Stimulated activated CD4-positive, alpha-beta T cell treated with anti-CD3 and anti-CD28 coated beads, Interleukin-12 subunit alpha, Interleukin-12 subunit beta, amount 100 ng/mL, for 48 hours (primary cell): ENCODE results near the gene ABCC8.

Experiments
- DNase-seq, 3 donors: peaks; one replicate each; pipeline ENCODE4 v3.0.0-alpha.2; 2020; ENCODE audit warnings: low read depth in 2 of 3, low spot score in 1 of 3

Gene ABCC8

DNA sequence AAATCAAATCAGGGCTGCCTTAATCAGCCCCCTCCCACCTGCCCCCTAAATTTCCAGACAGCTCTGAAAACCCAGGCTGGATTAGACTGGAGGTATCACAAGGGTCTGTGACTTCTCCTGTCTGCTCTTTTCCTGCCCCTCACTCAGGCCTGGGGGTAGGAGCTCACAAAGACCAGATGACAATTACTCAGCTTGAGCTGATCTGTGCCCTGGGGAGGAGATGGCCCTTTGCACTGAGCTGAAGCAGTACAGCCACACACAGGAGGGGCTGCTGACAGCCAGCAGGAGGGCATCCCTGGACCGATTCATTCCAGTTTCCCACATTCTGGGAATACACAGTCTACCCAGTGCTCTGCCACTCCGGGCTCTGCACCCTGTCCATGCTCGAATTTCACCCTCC lies 4.2 kb downstream of the ABCC8 start:
- DNase-seq, result no peak

DNA sequence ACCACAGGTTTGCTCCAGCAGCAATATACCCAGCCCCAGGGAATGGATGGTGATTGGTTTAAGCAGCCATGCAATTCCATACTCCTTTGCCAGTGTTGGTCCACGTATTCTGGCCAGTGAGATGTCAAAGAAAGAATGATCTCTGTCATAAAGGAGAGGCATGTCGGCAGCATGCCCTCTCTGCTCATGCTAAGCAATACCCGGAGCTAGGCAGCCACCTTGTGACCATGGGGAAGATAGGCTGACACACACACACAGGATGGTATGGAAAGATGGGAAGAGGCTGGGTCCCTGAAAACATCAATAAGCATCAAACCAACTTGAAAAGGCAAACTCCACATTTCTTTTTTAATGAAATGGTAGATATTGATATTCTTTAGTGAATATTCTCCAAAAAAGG lies 5.1 kb downstream of the ABCC8 start:
- DNase-seq, result no peak

DNA sequence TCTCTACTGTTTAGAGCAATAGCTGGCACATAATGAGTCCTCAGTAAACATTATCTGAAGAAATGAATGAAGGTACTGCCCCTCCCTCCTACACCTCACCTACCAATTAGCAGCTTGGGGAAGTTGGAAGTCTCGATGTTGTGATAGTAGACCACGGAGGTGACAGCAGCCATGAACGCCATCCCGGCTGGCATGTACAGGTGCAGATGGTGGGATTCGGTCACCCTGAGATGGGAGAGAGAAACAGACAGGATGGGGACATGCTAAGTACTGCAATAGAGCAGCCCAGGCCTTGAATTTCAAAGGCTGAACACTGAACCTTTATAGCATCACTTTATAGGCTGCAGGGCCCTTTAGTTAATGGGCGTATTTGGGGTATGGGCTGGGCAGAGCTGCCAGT lies 6.6 kb downstream of the ABCC8 start:
- DNase-seq, result no peak

DNA sequence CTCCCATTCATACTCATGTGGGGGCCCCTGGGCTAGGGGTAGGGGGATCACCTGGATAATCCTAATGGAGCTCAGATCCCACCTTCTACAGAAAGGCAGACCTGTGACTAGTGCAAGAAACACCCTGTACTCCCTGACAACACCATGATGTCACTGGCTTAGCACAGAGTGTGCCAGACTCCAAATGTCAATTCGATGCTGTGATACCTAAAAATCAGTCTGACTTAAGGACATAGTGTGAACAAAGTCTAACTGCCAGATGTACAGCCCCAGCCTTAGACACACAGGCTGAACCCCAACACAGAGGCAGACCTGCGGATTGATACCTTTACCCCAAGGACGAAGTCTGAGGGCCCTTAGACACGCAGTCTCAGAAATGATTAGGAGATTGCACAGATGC lies 8.5 kb downstream of the ABCC8 start:
- DNase-seq, result no peak

DNA sequence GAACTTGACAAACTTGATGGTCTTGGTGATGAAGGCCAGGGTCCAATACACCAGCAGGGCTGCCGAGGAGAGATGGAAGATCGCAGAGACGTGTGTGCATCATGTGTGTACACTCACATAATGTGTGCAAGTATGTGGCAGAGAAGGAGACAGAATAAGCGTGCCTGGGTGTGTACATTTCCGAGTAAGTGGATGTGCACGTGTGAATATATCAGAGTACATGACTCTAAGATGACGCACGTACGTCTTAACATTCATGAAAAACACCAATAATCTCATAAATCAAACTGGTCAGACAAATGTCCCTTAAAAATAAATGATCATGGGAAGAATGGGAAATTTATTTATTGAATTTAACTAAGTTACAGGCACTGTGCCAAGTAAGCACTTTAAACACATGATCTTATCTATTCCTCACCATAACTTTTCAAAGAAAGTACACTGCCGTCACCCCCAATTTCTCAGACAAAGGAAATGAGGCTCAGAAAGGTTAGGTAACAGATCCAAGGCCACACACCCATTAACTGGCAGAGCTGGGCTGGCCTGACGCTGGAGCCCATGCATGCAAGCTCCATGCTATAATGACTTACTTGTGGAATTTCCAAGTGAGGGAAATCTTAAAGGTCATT lies 13.0 kb downstream of the ABCC8 start:
- no peak for DNase-seq

DNA sequence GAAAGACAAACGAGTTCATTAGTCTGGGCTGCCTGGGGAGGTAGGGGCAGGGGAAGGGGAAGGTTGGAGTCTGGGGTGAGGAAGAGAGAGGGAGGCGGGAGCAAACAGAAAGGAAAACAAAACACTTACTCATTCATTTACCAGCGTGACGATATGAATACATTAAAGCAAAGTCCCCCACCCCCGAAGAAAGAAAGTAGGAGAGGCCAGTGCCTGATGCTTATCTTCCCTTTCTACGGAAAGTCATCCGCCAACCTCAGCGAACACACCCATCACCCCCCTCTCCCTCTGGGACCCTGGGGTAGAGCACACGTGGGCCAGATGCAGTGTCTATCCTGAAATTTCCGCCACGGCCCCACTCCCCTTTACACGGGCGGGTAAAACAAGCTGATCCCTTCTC lies 13.7 kb downstream of the ABCC8 start:
- no peak for DNase-seq

DNA sequence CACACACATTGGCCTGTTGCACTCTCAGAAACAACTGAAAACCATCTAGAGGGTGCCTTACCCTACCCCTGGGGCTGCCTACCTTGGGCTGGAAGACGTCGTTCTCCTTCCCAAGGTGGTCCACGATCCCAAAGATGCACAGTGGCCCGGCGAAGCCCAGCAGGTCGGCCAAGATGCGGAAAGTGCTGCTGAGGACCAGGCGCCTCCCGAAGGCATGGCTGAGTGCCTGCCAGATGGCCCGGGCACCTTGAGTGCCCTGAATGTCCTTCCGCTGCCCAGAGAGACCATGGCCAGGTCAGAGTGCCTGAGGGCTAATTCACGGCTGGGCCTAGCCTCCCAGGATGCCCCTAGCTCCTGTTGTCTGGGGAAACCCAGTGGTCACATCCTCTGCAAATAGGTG lies 16.2 kb downstream of the ABCC8 start:
- DNase-seq, result no peak

DNA sequence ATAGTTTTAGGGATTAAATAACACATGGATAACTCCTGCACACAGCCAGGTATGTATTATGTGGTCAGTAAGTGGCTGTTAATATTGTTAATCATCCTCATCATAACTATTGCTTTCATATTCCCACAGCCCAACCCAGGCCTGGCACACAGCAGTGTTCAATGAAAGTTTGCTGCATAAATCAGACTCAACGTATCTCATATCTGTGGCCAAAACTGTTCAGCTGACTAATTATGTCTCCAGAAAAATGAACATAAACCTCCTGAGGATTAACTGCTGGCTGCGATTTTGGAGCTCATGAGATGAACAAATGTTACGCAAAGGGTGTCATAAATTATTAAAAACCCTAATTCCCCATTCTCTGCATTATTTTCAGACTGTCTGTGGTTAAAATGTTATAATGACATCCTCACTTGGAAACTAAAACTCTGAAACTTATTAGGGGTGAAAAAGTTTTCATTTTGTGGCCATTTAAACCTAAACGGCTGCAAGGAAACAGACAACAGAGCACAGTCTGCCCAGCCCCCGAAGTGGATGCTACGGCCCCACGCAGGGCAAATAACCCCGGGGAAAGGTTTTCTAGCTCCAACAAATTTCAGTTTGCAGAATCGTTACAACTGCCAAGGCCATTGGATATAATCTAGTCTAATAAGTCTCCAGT lies 17.3 kb downstream of the ABCC8 start:
- no peak for DNase-seq

DNA sequence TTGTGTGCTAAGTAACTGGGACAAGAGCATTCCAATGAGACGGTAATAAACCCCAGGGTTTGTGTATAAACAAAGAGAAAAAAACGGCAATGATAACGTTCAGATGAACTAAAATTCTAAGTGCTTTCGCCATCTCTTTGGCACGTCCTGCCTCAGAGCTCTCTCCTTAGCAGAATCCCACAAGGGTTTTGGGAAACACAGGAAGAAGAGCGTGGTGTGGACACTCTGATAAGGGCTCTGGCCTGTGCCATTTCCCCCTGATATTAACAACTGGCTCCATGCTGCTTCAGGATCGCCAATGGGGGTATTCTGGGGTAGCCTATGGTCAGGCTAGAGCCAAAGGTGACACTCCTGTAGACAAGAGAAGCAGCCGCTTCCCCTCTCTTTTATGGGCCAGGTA lies 18.4 kb downstream of the ABCC8 start:
- DNase-seq, result no peak

DNA sequence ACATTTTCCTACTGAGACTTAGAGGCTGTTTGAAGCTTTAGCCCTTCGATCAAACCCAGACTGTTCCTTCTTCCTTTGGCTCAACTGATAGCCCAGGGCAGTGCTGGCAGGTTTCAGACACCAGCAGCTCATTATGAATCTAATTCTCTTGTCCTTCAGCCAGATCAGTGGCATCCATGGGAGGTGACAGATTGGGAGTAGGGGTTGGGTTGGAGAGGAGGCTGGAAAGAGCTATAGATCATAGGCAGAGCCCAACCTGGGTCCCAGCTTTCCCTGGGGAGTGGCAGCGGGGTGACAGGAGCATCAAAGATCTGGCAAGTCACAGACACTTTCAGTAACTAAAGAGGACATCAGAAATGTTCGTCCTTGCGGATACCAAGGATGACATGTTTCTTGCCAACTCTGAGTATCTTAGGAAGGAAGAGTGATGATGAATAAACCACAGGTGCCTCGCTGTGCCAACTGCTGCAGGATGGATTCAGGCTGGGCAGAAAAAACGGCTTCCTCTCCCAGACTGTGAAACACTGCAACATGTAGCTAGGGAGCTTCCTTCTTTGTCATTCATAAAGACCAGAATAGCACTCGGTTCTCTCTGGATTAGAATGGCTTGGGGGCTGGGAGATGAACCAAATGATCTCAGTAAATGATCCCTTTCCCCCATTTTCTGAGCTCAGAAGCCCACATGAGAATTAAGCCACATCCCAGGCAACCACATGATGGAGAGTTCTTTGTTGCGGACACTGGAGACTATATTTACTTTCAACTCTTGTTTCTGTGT lies 19.1 kb downstream of the ABCC8 start:
- DNase-seq, result no peak

DNA sequence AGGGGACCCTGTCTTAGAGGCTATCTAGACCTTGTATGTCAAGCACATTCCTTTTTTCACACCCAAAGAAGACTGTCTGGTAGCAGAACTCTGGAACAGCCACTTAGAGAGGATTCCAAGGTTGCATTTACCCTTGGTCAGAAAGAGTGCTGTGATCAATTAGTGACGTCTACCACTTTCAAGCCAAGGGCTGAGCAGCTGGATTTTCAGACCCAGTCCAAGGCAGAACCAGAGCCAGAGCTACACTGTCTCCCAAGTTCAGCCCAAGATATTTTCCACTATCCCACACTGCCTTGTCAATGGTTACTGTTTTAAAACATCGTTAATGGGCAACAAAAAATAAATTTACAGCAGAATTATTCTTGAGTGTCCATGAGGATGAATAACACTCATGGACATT lies 24.0 kb downstream of the ABCC8 start:
- no peak for DNase-seq

DNA sequence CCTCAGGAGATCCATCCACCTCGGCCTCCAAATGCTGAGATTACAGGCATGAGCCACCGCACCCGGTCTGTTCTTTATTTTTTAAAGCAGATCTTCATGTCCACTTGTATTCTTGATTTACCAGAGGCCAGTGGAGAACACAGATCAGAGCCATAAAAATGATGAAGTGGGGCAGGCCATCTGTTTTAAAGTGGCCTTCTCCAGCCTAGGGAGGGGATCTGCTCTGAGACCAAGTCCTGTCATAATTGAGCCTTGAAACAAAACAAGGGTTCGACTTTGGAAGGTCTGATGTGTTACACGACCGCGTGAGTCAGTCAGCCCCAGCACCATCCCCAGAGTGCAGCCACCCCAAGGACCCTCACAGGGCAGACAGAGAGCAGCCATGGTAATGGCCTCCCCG lies 27.5 kb downstream of the ABCC8 start:
- DNase-seq, result no peak

DNA sequence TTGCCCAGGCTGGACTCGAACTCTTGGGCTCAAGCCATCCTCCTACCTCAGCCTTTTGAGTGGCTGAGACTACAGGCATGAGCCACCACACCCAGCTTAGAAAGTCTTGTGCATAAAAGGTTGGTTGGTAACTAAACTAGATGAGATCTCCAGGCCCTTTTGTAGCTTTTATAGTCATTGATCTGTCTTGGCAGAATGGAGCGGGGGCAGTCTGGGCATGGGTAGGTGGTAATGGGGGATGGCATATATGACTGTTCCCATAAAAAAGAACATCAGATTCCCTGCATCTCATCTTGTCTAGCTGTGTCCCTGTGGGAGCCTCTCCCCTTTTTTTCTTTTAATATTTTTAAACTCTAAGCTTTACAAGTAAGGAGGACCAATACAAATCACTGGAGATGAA lies 30.2 kb downstream of the ABCC8 start:
- DNase-seq, result no peak

DNA sequence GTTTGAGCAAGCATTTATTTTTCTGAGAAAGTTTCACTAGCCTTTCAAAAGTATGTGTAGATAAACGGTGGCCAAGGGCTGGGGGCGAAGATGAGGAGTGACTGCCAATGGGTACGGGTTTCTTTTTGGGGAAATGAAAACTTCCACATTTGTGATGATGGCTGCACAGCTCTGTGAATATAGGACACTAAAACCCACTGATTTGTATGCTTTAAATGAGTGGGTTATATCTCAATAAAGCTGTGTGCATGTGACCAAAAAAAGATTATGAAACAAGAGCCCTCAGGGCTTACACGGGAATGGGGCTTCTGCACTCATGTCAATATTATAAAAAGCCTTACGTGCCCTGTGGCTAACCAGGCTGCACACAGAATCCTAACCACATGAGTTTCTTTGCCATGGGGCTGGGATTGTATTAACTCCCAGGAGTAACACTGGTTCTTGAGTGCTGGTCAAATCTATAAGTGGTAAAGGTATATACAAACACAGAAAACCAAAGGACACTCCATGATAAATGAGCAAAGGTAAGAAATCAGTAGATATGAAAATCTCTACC lies 31.3 kb downstream of the ABCC8 start:
- DNase-seq, result no peak

DNA sequence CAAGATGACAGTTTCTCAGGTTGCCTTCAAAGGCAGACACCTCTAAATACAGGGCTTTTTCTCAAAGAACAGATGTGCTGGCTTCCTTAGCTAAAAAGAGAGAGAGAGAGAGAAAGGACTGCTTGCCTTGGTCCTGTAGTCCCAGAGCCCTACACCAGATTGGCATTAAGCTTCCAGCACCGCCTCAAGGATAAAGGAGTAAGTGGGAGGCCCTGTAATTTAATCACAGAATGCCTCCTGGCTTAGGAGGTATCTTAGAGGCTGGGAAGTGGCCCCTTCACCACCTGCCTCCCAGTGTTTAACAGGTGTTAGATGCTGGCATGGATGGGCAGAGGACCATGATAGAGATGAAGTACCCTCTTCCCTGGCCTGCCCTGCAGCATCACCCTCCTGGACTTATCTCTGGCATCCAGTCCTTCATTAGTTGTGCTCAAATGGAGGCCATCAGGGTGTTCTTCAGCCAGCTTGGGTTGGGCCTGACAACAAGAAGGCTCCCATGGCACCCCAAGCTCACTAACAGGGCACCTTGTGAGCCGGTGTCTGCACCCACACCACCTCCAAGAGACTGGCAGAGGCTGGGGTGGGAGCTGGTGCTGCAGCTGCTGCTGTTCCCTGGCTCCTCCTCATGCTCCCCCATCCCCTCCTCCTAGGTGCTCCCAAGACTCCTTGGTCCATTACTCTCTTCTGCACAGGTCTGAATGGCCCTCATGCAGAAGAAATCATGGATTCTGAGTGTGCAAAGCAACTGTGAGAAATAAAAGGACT lies 32.5 kb downstream of the ABCC8 start:
- no peak for DNase-seq

DNA sequence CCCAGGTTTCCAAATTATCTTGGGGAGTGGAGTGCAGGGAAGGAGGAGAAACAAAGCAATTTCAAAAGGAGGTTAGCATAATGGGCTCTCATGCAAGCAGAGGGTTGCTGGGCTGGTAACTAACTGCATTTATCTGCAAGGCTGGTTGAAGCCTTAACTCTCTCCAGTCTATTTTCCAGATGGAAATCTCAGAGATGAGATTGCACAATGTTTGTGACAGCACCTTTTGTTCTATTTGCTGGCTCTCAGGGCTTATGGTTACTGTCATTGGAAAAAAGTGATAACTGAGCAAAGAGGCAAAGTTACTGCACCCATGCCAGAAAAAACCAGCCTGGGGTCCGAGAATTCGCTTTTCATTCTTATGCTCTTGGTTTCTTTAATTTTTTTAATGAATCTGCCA lies 33.2 kb downstream of the ABCC8 start:
- no peak for DNase-seq

DNA sequence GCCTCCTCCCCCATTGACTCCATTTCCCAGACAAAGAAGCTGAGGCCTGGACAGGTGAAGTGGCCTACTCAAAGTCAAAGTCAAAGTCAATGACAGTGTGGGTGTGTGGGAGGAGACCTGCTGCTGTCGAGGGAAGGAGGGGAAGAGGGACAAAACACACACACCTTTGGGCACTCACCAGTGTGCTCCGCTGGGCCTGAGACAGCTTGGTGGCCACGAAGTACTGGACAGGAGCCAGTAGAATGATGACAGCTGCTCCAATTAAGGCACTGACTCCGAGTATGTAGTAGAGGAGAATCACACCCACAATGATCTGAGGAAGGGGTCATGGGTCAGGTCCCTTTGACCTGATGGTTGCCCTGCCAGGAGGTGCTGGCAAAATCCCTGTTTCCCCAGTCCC lies 33.6 kb downstream of the ABCC8 start:
- no peak for DNase-seq

DNA sequence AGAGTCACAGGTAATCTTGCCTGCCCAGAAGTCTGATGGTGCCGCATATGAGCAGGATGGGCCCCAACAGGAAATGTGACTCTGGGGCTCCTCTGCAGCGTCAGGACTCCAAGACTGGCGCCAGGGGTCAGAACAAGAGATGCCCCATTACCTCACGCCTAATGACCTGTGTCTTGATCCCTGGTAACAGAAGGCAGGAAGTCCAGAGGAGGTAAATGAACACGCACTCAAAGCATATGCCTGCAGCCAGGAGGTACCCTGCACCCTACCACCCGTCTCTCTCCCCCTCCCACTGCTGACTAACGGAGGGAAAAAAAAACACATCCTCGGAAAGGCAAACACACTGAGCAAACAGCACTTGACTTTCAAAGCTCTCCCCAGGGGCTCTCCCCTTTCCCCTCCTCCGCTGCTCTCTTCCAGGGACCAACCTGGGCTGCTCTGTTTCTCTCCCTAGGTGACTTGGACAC lies 37.3 kb downstream of the ABCC8 start:
- no peak for DNase-seq

DNA sequence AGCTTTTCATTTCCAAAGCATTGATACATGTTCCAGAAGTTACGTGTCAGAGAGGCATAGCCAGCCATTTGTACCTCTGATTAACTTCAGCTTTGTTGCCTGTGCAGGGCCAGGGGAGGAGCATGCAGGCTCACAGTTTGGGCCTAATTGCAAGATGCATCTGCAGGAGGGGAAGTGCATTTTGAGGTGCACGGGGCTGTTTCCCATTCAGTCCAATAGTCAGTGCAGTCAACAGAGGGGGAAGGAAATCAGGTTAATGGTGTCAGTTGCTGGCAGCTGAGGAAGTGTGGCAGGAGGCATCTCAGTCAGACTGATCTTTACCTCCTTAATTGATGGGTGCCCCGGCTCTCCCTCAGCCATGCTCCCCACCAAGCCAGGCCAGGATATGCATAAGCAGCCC lies 39.3 kb downstream of the ABCC8 start:
- DNase-seq, result no peak

DNA sequence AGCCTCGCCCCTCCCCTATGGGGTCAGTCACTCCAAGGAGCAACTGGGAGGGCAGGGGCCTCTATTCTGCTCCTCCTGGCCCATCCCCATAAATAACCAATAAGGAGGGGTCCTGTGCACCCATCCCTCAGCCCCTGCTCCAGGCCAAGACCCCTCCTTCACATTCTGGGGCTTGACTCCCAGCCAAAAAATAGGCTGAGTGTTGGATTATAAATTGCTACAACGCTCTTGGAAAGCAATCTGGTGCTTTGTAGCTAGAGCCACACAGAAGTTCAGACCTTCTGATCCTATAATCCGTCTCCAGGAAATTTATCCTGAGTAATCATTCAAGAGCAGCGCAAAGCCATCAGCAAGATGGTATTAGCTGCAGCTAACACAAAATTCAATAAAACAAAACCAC lies 42.5 kb downstream of the ABCC8 start:
- DNase-seq, result no peak

DNA sequence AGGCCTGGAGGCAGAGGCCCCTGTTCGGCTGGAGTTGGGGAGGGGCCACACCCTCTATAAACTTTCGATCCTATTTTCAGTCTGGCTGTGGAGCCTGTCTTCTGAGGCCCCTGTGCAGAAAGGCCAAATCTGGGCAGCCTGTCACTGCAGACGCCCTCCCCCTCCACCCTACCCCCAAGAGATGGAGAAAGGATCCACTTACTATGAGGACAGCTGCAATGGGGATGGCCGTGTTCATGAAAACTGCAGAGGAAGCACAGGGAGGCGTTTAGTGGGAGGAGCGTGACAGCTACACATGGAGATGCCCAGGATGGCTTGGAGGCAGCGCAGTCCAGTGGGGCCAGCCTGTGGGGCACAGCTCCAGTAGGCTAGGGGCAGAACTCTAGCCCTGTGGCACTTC lies 44.6 kb downstream of the ABCC8 start:
- DNase-seq, result no peak
